ENCODE results near the gene CDKN3.
A peak's percentile ranks its signal among the peaks of the same experiment; 100 is the strongest.
"Not testable (repeated sequence)": the region's sequence is repeated elsewhere in the genome, so short reads cannot be mapped to it uniquely, and the experiment has no call there.

Gene CDKN3

GRCh38 chr14:54396183-54396492 lies 669 bp upstream of the CDKN3 start:
- no peaks in the 10 kb centered on the region for H3K9me3 ChIP-seq (ENCODE audit: insufficient read depth, low read depth, low read length)
- H3K36me3 ChIP-seq (ENCODE audit: insufficient read depth, low read depth, low read length), result no peaks in the 10 kb centered on the region
- H3K4me3 ChIP-seq (ENCODE audit: low read length), result peak overlapping the region; percentile 93
- H3K4me1 ChIP-seq (ENCODE audit: insufficient read depth, low read length), result no peaks in the 10 kb centered on the region
- H3K27ac ChIP-seq (ENCODE audit: low read length), result no peak overlapping the region
- H3K9ac ChIP-seq (ENCODE audit: low read depth, low read length), result peak overlapping the region; percentile 86; the same call in 1 of the 2 replicates
- peaks cover 12% of the 10 kb centered on the region for H3K27me3 ChIP-seq (ENCODE audit: insufficient read depth, low read length)

GRCh38 chr14:54399560-54399959 lies 2.8 kb downstream of the CDKN3 start:
- H3K27ac ChIP-seq (ENCODE audit: low read length), result no peak overlapping the region
- H3K36me3 ChIP-seq (ENCODE audit: insufficient read depth, low read depth, low read length), result peaks cover 12% of the 10 kb centered on the region; the same call in 1 of the 2 replicates
- no peak overlapping the region for H3K4me3 ChIP-seq (ENCODE audit: low read length)
- H3K4me1 ChIP-seq (ENCODE audit: insufficient read depth, low read length), result no peaks in the 10 kb centered on the region
- no peak overlapping the region for H3K9ac ChIP-seq (ENCODE audit: low read depth, low read length)
- H3K9me3 ChIP-seq (ENCODE audit: insufficient read depth, low read depth, low read length), result no peaks in the 10 kb centered on the region
- H3K27me3 ChIP-seq (ENCODE audit: insufficient read depth, low read length), result peaks cover 12% of the 10 kb centered on the region

- not testable (repeated sequence) for H3K4me1 ChIP-seq (ENCODE audit: insufficient read depth, low read length); H3K4me3 ChIP-seq (ENCODE audit: low read length); H3K27me3 ChIP-seq (ENCODE audit: insufficient read depth, low read length); H3K9me3 ChIP-seq (ENCODE audit: insufficient read depth, low read depth, low read length); H3K27ac ChIP-seq (ENCODE audit: low read length); H3K9ac ChIP-seq (ENCODE audit: low read depth, low read length)
- peaks cover 24% of the 10 kb centered on the region; the same call in 1 of the 2 replicates for H3K36me3 ChIP-seq (ENCODE audit: insufficient read depth, low read depth, low read length)
These were observed 6.7 kb downstream of the CDKN3 start for GRCh38 chr14:54403401-54404005.

GRCh38 chr14:54410215-54410614 lies 13.4 kb downstream of the CDKN3 start:
- H3K27me3 ChIP-seq (ENCODE audit: insufficient read depth, low read length), result no peaks in the 10 kb centered on the region
- no peak overlapping the region for H3K4me3 ChIP-seq (ENCODE audit: low read length)
- H3K36me3 ChIP-seq (ENCODE audit: insufficient read depth, low read depth, low read length), result peaks cover 28% of the 10 kb centered on the region
- no peaks in the 10 kb centered on the region for H3K9me3 ChIP-seq (ENCODE audit: insufficient read depth, low read depth, low read length)
- H3K4me1 ChIP-seq (ENCODE audit: insufficient read depth, low read length), result no peaks in the 10 kb centered on the region
- no peak overlapping the region for H3K9ac ChIP-seq (ENCODE audit: low read depth, low read length)
- H3K27ac ChIP-seq (ENCODE audit: low read length), result no peak overlapping the region

GRCh38 chr14:54411371-54411770 lies 14.6 kb downstream of the CDKN3 start:
- H3K4me3 ChIP-seq (ENCODE audit: low read length), result no peak overlapping the region
- H3K36me3 ChIP-seq (ENCODE audit: insufficient read depth, low read depth, low read length), result peaks cover 28% of the 10 kb centered on the region
- H3K4me1 ChIP-seq (ENCODE audit: insufficient read depth, low read length), result no peaks in the 10 kb centered on the region
- H3K9me3 ChIP-seq (ENCODE audit: insufficient read depth, low read depth, low read length), result no peaks in the 10 kb centered on the region
- no peak overlapping the region for H3K9ac ChIP-seq (ENCODE audit: low read depth, low read length)
- no peaks in the 10 kb centered on the region for H3K27me3 ChIP-seq (ENCODE audit: insufficient read depth, low read length)
- H3K27ac ChIP-seq (ENCODE audit: low read length), result no peak overlapping the region

- Histone ChIP-seq H3K9ac (ENCODE audit: low read depth, low read length) (no peak overlapping the region), H3K36me3 (ENCODE audit: insufficient read depth, low read depth, low read length) (peaks cover 23% of the 10 kb centered on the region), H3K4me3 (ENCODE audit: low read length) (no peak overlapping the region), H3K9me3 (ENCODE audit: insufficient read depth, low read depth, low read length) (no peaks in the 10 kb centered on the region), H3K27ac (ENCODE audit: low read length) (no peak overlapping the region), H3K4me1 (ENCODE audit: insufficient read depth, low read length) (no peaks in the 10 kb centered on the region), H3K27me3 (ENCODE audit: insufficient read depth, low read length) (no peaks in the 10 kb centered on the region)
These were observed 23.8 kb downstream of the CDKN3 start for GRCh38 chr14:54420478-54421142.

- no peak overlapping the region for H3K27ac ChIP-seq (ENCODE audit: low read length)
- H3K9me3 ChIP-seq (ENCODE audit: insufficient read depth, low read depth, low read length), result no peaks in the 10 kb centered on the region
- H3K27me3 ChIP-seq (ENCODE audit: insufficient read depth, low read length), result no peaks in the 10 kb centered on the region
- H3K4me1 ChIP-seq (ENCODE audit: insufficient read depth, low read length), result no peaks in the 10 kb centered on the region
- peaks cover 43% of the 10 kb centered on the region for H3K36me3 ChIP-seq (ENCODE audit: insufficient read depth, low read depth, low read length)
- no peak overlapping the region for H3K4me3 ChIP-seq (ENCODE audit: low read length)
- no peak overlapping the region for H3K9ac ChIP-seq (ENCODE audit: low read depth, low read length)
These were observed 27.2 kb downstream of the CDKN3 start for GRCh38 chr14:54423991-54424390.

- Histone ChIP-seq H3K4me1 (ENCODE audit: insufficient read depth, low read length) (no peaks in the 10 kb centered on the region), H3K36me3 (ENCODE audit: insufficient read depth, low read depth, low read length) (peaks cover 47% of the 10 kb centered on the region), H3K4me3 (ENCODE audit: low read length) (no peak overlapping the region), H3K9me3 (ENCODE audit: insufficient read depth, low read depth, low read length) (no peaks in the 10 kb centered on the region), H3K9ac (ENCODE audit: low read depth, low read length) (no peak overlapping the region), H3K27me3 (ENCODE audit: insufficient read depth, low read length) (no peaks in the 10 kb centered on the region), H3K27ac (ENCODE audit: low read length) (no peak overlapping the region)
These were observed 27.7 kb downstream of the CDKN3 start for GRCh38 chr14:54424479-54424901.

- H3K9me3 ChIP-seq (ENCODE audit: insufficient read depth, low read depth, low read length), result no peaks in the 10 kb centered on the region
- H3K4me1 ChIP-seq (ENCODE audit: insufficient read depth, low read length), result no peaks in the 10 kb centered on the region
- H3K36me3 ChIP-seq (ENCODE audit: insufficient read depth, low read depth, low read length), result peaks cover 53% of the 10 kb centered on the region
- H3K4me3 ChIP-seq (ENCODE audit: low read length), result no peak overlapping the region
- H3K27ac ChIP-seq (ENCODE audit: low read length), result no peak overlapping the region
- H3K27me3 ChIP-seq (ENCODE audit: insufficient read depth, low read length), result no peaks in the 10 kb centered on the region
- no peak overlapping the region for H3K9ac ChIP-seq (ENCODE audit: low read depth, low read length)
These were observed 28.3 kb downstream of the CDKN3 start for GRCh38 chr14:54425068-54425467.

- Histone ChIP-seq H3K4me3 (ENCODE audit: low read length) (no peak overlapping the region), H3K27ac (ENCODE audit: low read length) (no peak overlapping the region), H3K9ac (ENCODE audit: low read depth, low read length) (no peak overlapping the region), H3K4me1 (ENCODE audit: insufficient read depth, low read length) (no peaks in the 10 kb centered on the region), H3K9me3 (ENCODE audit: insufficient read depth, low read depth, low read length) (no peaks in the 10 kb centered on the region), H3K36me3 (ENCODE audit: insufficient read depth, low read depth, low read length) (peaks cover 59% of the 10 kb centered on the region), H3K27me3 (ENCODE audit: insufficient read depth, low read length) (no peaks in the 10 kb centered on the region)
These were observed 28.9 kb downstream of the CDKN3 start for GRCh38 chr14:54425537-54426274.

- H3K36me3 ChIP-seq (ENCODE audit: insufficient read depth, low read depth, low read length), result peaks cover 80% of the 10 kb centered on the region
- H3K27me3 ChIP-seq (ENCODE audit: insufficient read depth, low read length), result no peaks in the 10 kb centered on the region
- H3K4me1 ChIP-seq (ENCODE audit: insufficient read depth, low read length), result peaks cover 4% of the 10 kb centered on the region; the same call in 1 of the 2 replicates
- no peak overlapping the region for H3K4me3 ChIP-seq (ENCODE audit: low read length)
- H3K9ac ChIP-seq (ENCODE audit: low read depth, low read length), result no peak overlapping the region
- no peaks in the 10 kb centered on the region for H3K9me3 ChIP-seq (ENCODE audit: insufficient read depth, low read depth, low read length)
- H3K27ac ChIP-seq (ENCODE audit: low read length), result no peak overlapping the region
These were observed 31.1 kb downstream of the CDKN3 start for GRCh38 chr14:54427871-54428270.

- Histone ChIP-seq H3K27ac (ENCODE audit: low read length) (no peak overlapping the region), H3K4me3 (ENCODE audit: low read length) (no peak overlapping the region), H3K36me3 (ENCODE audit: insufficient read depth, low read depth, low read length) (peaks cover 84% of the 10 kb centered on the region), H3K9me3 (ENCODE audit: insufficient read depth, low read depth, low read length) (no peaks in the 10 kb centered on the region), H3K4me1 (ENCODE audit: insufficient read depth, low read length) (peaks cover 9% of the 10 kb centered on the region; the same call in 1 of the 2 replicates), H3K9ac (ENCODE audit: low read depth, low read length) (no peak overlapping the region), H3K27me3 (ENCODE audit: insufficient read depth, low read length) (no peaks in the 10 kb centered on the region)
These were observed 31.7 kb downstream of the CDKN3 start for GRCh38 chr14:54428527-54428926.

Data from iPS-20b (cell line).